Measurements from ENCODE around the gene SP6.

- peak; percentile 99 for TF ChIP-seq CTCF (conservative IDR thresholded peaks at IDR 0.05)
- peak; percentile 45; the same call in 1 of the 2 replicates for TF ChIP-seq ZFX (IDR thresholded peaks at IDR 0.05)
Observed at GRCh38 chr17:47840742-47841487, 10.0 kb downstream of the SP6 start, which contains the start of gene SCRN2.
